GM18858 (cell line): Measurements from ENCODE around the gene UBXN6.

ENCODE experiments used
- ATAC-seq: cut with Tn5 transposase; IDR thresholded peaks from one replicate; pipeline ENCODE4 v1.9.1; 2021; ENCODE audit not compliant: unreplicated experiment

UBXN6 gene

DNA sequence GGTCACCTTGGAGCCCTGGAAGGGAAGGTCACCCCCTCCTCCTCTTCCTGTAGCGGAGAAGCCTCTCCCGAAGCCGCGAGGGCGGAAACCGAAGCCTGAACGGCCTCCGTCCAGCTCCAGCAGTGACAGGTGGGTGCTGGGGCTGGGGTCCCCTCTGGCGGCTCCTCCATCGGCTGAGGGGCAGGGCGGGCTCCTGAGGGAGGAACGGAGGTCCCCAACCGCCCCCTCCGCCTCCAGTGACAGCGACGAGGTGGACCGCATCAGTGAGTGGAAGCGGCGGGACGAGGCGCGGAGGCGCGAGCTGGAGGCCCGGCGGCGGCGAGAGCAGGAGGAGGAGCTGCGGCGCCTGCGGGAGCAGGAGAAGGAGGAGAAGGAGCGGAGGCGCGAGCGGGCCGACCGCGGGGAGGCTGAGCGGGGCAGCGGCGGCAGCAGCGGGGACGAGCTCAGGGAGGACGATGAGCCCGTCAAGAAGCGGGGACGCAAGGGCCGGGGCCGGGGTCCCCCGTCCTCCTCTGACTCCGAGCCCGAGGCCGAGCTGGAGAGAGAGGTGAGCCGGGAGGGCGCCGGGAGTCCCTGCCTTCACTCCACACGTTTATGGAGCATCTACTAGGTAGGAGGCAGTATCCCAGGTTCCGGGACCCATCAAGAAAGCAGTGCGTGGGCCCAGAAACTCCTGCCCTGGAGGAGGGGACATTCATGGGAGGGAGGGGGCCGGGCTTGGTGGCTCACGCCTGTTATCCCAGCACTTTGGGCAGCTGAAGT, 36.5 kb upstream of the UBXN6 start:
- ATAC-seq: no peak

DNA sequence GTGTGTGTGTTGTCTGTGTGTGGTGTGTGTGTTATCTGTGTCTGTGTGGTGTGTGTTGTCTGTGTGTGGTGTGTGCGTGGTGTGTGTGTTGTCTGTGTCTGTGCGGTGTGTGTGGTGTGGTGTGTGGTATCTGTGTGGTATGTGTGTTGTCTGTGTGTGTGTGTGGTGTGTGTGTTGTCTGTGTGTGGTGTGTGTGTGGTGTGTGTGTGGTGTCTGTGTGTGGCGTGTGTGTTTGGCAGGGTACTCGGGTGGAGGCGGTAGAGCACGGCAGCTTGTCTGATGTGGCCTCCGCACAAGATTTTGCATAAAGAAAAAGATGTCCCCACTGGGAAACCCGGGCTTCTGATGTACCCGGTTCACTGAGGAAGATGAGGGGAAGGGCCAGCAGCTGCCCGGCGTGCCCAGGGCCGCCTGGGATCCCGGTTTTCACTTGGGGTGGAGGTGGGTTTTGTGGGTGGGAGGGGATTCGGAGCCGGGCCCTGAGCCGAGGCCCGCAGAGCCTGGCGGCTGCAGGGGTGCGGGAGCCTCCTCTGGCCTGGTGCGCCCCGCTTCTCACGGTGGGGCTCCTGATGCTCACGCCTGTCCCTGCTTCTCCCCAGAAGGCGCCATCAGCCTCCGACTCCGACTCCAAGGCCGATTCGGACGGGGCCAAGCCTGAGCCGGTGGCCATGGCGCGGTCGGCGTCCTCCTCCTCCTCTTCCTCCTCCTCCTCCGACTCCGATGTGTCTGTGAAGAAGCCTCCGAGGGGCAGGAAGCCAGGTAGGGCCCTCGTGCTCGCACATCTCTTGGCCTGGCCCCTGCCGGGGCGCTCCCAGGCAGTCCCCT, 35.7 kb upstream of the UBXN6 start:
- no peak for ATAC-seq

DNA sequence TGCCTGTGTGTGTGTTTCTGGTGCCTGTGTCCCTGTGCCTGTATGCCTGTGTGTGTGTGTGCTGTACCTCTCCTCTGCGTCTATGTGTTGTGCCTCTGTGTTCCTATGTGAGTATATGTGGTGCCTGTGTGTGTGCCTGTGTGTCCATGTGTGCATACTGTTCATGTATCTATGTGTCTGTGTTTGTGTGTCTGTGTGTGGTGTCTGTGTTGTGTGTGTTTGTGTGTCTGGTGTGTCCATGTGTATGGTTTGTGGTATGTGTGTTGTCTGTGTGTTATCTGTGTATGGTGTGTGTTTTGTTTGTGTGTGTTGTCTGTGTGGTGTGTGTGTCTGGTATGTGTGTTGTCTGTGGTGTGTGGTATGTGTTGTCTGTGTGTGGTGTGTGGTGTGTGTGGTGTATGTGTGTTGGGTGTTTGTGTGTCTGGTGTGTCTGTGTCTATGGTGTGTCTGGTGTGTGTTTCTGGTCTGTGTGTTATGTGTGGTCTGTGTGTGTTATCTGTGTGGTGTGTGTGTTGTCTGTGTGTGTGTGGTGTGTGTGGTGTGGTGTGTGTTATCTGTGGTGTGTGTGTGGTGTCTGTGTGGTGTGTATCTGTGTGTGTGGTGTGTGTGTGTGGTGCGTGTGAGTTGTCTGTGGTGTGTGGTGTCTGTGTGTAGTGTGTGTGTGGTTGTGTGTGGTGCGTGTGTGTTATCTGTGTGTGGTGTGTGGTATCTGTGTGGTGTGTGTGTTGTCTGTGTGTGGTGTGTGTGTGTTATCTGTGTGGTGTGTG, 34.9 kb upstream of the UBXN6 start:
- no peak for ATAC-seq

DNA sequence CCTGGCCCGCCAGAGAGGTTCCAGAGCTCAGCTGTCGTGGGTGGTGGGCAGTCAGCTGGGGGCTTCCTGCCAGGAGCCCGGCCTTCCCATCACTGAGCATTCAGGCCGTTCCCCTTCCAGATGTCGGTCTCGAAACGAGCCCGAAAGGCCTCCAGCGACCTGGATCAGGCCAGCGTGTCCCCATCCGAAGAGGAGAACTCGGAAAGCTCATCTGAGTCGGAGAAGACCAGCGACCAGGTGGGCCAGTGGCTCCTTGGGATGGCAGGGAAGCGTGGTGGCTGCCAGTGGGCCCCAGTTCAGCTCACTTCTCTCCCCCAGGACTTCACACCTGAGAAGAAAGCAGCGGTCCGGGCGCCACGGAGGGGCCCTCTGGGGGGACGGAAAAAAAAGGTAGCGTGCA, 33.9 kb upstream of the UBXN6 start:
- ATAC-seq: no peak

DNA sequence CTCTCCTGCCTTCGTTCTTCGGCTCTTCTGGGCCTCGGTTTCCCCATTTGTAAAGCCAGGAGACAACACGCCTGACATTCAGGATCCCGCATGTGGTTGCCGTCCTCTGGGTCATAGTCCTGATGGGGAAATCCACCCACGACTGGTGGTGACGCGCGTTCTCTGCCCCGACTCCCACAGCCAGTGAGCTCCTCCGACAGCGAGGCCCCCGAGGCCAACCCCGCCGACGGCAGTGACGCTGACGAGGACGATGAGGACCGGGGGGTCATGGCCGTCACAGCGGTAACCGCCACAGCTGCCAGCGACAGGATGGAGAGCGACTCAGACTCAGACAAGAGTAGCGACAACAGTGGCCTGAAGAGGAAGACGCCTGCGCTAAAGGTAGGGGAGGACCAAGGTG, 30.9 kb upstream of the UBXN6 start:
- ATAC-seq: no peak

DNA sequence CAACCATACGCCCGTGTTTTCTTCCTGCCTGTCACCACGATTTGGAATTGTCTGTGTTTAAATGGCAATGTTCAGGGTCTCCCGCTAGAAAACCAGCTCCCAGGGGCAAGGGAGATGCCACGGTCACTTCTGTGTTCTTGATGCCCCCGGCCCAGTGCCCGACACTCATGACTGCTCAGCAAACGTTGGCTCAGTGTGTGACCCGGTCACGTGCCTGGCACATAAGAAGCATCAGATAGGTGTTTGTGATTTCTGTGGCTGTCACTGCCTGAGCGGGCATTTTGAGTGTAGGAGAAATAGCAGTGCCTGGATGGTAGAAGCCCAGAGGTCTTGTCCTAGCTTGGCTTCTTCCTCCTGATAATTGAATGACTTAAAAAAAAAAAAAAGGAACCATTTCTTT, 30.0 kb upstream of the UBXN6 start:
- no peak for ATAC-seq

DNA sequence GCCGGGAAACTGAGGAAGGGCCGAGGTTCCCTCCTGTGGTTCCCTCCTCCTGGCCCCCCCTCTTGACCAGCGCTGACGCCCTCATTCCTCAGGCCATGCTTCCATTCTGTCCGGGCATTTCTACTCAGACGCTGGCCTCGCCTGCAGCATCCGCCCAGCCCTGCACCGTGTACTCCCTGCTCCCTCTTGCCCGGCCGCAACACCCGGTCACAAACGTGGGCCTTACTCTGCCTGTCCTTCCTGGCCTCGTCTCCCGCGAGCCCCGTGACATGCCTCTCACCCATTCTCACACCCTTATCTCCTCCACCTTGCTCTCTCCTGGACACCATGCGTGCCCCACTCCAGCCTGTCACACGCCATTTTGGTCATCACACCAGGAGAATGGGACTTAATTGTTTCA, 25.8 kb upstream of the UBXN6 start:
- ATAC-seq: no peak

DNA sequence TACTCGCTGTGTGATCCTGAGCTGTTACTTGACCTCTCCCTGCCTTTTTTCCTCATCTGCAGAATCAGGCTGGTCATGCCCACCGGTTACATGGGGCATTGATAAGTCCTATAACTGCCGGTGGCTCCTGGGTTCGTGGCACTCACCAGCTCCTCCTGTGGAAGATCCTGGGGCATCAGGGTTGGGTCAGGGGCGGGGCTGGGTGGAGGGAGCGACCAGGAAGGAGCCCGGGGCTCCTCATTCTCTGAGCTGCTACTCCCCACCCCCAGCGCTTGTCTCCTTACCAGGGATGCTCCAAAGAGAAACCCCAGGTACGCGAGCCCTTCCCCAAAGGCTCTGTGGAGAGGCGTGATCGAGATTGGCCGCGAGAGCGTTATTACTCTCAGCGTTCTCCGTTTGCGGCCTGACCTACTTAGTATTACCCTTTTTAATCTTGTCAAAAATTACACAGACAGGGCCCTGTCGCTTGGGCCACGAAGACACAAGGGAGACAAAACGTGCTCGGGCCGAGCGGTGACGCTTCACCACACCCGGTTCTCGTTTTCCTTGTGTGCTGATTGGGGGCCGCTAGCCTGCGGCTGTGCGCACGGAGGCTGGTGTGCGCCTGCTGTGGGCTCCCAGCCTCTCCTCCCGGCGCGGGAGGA, 25.2 kb upstream of the UBXN6 start:
- ATAC-seq: no peak

DNA sequence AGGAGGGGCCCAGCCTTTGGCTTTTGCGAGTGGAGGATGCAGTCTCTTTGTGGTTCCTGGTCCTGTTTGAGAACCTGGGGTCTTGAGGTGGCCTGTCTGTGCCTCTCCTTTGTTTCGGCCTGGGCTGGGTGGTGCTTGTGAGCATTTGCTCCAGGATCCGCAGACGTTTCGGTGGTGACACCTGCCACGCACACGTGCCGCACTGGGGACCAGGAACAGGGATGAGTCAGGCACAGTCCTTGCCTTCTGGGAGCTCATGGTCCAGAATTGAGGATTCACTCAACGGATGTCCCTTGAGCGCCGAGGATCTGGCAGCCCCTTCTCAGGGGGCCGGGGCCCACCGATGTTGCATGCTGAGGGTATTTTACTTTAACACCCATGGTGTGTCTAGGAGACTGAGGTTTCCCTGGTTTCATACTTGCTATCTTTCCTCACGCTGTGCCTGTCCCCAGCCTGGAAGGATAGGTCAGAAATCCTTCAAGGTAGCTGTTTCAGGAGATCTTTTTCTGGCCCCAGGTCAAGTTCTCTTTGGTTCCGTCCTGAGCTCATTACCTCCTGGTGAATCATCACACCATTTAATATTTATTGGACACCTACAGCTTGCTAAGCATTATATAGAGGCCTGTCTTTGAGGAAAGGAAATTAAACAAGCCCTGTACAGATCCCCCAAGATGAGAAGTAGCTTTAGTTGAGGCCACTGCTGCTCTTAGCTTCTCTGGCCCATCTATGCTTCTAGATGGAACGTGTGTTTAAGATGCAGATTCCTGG, 19.6 kb upstream of the UBXN6 start:
- ATAC-seq: no peak

DNA sequence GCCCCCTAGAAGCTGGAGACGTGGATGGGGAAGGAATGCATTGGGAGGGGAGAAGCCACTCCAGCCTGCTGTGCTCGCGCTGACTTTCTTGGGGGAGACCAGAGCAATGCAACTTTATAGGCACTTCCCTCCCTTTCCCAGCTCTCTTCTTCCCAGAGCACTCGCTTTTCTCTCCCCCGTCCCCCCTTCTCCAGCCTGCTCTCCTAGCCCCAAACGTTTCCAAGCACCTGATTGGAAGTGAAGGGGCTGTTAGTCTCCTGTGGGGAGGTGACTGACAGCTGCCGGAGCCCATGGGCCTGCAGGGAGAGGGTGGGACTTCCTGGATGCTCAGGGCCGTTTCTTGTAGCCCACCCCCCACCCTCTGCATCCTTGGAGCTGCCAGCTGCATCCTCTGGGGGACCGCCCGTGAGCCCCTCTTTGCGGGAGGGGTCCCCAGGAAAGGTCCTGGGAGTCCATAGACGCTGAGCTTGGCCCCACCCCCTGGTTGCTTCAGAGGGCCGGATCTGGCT, 17.0 kb upstream of the UBXN6 start:
- ATAC-seq: no peak

DNA sequence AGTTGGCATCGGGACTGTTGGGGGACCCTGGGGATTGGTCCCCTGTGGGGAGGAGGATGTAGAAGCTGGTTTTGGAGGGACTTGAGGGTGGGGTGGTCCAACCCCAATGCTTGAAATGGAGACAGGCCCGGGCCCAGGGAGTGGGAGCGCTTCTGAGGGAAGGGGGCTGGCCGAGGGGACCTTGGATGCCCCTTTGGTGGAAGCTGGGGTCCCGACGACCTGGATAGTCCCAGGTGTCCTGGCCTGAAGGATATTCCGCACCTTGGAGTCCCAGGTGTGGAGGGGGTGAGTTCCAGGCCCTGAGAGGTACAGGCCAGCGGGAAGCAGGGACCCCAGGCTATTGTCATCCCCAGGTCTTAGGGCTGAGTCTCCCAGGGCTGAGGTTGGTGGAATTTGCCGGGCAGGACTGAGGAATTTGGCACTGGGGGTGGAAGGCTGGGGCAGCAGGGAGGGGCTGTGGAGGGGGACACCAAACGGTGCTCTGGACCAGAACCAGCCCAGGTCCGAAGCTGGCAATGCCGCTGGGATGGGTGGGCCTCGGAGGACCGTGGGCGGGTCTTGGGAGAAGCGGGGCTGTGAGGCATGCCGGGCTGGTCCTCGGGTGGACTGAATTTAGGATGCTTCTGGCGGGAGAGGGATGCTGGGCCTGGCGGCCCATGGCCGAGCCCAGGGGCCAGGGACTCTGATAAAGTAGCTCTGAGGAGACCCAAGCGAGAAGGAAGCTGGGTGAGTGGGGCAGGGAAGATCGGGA, 16.3 kb upstream of the UBXN6 start:
- no peak for ATAC-seq

DNA sequence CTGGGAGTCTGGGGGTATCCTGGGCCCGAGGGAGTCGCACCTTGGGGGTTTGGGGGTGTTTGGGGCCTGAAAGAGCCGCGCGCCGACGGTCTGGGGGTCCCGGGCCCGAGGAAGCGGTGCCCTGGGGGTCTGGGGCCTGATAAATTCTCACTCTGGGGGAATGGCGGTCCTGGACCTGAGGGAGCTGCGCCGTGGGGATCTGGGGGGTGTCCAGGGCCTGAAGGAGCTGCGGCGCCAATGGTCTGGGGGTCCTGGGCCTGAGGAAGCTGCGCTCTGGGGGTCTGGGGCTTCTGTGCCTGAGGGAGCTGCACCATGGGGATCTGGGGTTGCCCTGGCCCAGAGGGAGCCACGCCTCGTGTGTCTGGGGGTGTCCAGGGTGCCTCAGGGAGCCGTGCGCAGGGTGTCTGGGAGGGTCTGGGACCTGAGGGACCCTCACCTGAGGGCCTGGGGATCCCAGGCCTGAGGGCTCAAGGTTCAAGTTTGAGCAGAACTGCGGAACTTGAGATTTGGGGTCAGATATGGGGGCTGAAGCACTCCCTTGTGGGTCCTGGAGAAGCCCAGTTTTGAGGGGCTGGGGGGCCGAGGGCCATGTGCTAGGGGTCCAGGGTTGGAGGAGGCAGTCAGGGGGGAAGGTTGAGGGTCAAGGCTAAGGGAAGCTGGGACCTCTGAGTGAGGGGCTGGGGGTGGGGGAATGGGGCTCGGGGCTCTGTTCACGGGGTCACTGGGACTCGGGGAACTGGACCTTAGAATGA, 15.6 kb upstream of the UBXN6 start:
- no peak for ATAC-seq

DNA sequence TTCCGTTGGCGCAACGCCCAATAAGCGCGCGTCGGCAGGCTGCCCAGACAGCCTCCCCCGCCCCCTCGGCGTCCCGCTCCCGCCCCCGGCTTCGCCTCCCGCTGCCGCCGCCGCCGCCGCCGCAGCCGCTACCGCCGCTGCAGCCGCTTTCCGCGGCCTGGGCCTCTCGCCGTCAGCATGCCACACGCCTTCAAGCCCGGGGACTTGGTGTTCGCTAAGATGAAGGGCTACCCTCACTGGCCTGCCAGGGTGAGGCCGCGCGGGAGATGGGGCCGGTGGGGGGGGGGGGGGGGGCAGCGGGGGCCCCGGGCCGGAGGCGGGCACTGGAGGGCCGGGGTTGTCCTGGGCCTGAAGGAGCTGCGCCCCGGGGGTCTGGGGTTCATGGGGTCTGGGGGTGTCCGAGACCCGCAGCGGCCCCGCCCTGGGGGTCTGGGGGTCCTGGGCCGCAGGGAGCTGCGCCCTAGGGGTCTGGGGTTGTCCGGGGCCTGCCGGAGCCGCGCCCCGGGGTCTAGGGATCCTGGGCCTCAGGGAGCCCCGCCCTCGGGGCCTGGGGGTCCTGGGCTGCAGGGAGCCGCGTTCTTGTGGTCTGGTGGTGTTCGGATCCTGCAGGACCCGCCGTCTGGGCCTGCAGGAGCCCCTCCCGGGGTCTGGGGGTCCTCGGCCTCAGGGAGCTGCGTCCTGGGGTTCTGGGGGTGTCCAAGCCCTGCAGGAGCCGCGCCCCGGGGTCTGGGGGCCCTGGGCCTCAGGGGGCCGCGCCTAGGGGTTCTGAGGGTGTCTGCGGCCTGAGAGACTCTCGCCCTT, 14.8 kb upstream of the UBXN6 start, which contains the start of gene HDGFL2:
Gene HDGFL2 (plus strand): TSS at position 124 of the 801 bp plus-strand sequence. CDS start 54 bp downstream, at position 178.
- ATAC-seq: no peak

DNA sequence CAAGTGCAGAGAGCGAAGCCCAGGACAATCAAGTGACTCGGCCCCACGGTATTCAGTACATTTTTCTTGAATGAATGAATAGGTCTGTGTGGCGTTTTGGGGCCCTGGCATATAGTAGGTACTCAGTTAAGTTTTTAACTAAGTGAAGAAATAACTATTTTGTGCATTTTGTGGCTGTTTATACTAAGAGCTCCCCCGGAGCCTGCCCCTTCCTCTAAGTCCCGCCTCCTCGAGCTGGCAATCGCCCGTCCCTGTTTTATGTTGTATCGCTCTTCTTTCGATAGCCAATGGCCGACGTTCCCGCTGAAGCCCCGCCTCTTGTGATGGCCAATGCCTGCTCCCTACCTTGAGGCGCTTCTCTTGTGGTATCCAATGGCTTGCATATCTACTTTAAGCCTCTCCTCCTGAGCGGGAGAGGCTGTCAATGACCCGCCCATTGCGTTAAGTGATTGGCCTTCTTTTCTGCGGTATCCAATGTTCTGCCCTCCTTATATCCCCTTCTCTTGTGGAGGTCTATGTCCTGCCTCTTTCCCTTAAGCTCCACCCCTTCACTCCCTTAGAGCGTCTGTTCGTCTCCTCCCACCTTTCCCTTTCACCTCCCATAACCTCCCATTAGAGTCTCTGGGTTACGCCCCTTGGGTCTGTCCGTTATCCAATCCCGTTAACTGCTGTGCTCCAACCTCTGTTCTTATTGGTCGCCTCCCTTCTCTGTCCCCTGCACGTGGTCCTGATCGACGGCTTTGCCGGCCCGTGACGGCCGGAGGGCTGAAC, 14.0 kb upstream of the UBXN6 start:
- ATAC-seq: peak; percentile 88

DNA sequence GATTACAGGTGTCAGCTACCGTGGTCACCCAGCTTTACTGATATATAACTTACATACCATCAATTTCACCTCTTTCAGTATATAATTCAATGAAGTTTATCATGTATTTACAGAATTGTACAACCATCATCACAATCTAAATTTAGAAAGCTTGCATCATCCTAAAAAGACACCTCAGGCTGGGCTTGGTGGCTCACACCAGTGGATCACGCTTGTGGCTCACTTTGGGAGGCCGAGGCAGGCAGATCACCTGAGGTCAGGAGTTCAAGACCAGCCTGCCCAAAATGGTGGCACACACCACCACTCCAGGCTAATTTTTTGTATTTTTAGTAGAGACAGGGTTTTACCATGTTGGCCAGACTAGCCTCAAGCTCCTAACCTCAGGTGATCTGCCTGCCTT, 10.2 kb upstream of the UBXN6 start:
- no peak for ATAC-seq

DNA sequence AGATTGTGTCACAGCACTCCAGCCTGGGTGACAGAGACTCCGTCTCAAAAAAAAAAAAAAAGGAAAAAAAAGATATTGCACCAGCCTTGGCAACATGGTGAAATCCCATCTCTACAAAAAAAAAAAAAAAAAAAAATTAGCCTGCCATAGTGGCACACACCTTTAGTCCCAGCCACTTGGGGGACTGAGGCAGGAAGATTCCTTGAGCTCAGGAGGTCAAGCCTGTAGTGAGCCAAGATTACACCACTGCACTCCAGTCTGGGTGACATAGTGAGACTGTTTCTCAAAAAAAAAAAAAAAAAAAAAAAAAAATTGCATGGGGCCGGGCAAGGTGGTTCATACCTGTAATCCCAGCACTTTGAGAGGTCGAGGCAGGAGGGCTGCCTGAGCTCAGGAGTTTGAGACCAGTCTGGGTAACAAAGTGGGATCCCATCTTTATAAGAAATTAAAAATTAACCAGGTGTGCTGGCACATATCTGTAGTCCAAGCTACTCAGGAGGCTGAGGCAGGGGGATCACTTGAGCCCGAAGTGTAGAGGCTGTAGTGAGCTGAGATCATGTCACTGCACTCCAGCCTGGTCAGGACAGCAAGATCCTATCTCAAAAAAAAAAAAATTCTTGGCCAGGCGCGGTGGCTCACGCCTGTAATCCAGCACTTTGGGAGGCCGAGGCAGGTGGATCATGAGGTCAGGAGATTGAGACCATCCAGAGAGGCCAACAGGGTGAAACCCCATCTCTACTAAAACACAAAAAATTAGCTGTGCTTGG, 7.4 kb upstream of the UBXN6 start:
- no peak for ATAC-seq
